Keratinocyte (primary cell): ENCODE data around the gene RNF166. TPM values are rescaled to one million over a fixed set of nuclear protein-coding genes. Genes with fewer than 3 reads are reported as not detected.

Source experiments
- DNase-seq: peaks from one replicate; pipeline ENCODE4 v3.0.0-alpha.2; 2011; ENCODE audit warnings: low read depth, missing footprints, low spot score
- FAIRE-seq: peaks from 2 replicates; lab custom pipeline; 2011; peaks lifted over from hg19 to GRCh38; lab: Jason Lieb, UNC
- H2AFZ ChIP-seq: 2 replicates; pipeline ENCODE4 v1.6.0; 2012; ENCODE audit warnings: low read length, control low read depth, inconsistent platforms; ENCODE audit not compliant: control insufficient read depth
- H3K27ac ChIP-seq: 2 replicates; pipeline ENCODE4 v1.5.1; 2011; ENCODE audit warnings: low read length; ENCODE audit not compliant: control insufficient read depth, insufficient read depth
- H3K27me3 ChIP-seq: 3 replicates; pipeline ENCODE4 v1.6.0; 2011; ENCODE audit warnings: low read length; ENCODE audit not compliant: control insufficient read depth, insufficient read depth; ENCODE audit errors: extremely low read depth
- H3K36me3 ChIP-seq, 2 experiments: 2 replicates in 1 of 2; 3 replicates in 1 of 2; pipeline ENCODE4 v1.5.1; 2011; ENCODE audit warnings: low read length in 2 of 2, mild to moderate bottlenecking in 1 of 2; ENCODE audit not compliant: control insufficient read depth in 2 of 2, insufficient read depth in 2 of 2; ENCODE audit errors: extremely low read depth in 1 of 2
- H3K4me1 ChIP-seq: 3 replicates; pipeline ENCODE4 v1.5.1; 2011; ENCODE audit warnings: low read length; ENCODE audit not compliant: control insufficient read depth, insufficient read depth; ENCODE audit errors: extremely low read depth
- H3K4me2 ChIP-seq: 3 replicates; pipeline ENCODE4 v1.6.0; 2011; ENCODE audit warnings: low read depth, low read length; ENCODE audit not compliant: control insufficient read depth, insufficient read depth; ENCODE audit errors: extremely low read depth
- H3K4me3 ChIP-seq, 3 experiments: fragments of 200-600 bp in 1 of 3; sonication (generic) in 1 of 3; 2 replicates in 2 of 3; 3 replicates in 1 of 3; pipeline ENCODE4 v1.5.1; 2011 to 2016; ENCODE audit warnings: low read length in 3 of 3, mild to moderate bottlenecking in 3 of 3, control low read depth in 2 of 3, inconsistent platforms in 1 of 3, low read depth in 1 of 3, mixed read lengths in 1 of 3, mixed run types in 1 of 3, moderate library complexity in 1 of 3; ENCODE audit not compliant: control insufficient read depth in 2 of 3, insufficient read depth in 2 of 3; ENCODE audit errors: extremely low read depth in 1 of 3
- H3K79me2 ChIP-seq: 2 replicates; pipeline ENCODE4 v1.6.0; 2012; ENCODE audit warnings: low read length; ENCODE audit not compliant: control insufficient read depth, insufficient read depth
- H3K9ac ChIP-seq: 3 replicates; pipeline ENCODE4 v1.6.0; 2011; ENCODE audit warnings: low read length; ENCODE audit not compliant: control insufficient read depth, insufficient read depth; ENCODE audit errors: extremely low read depth
- H3K9me1 ChIP-seq: 3 replicates; pipeline ENCODE4 v1.6.0; 2011; ENCODE audit warnings: low read length; ENCODE audit not compliant: control insufficient read depth, insufficient read depth; ENCODE audit errors: extremely low read depth
- H3K9me3 ChIP-seq: 2 replicates; pipeline ENCODE4 v1.5.1; 2012; ENCODE audit warnings: low read depth, low read length; ENCODE audit not compliant: control insufficient read depth
- H4K20me1 ChIP-seq: 3 replicates; pipeline ENCODE4 v1.6.0; 2011; ENCODE audit warnings: low read length; ENCODE audit not compliant: control insufficient read depth, insufficient read depth; ENCODE audit errors: extremely low read depth
- EZH2 ChIP-seq: IDR thresholded peaks from one replicate; pipeline ENCODE4 v1.6.1; 2012; ENCODE audit warnings: inconsistent platforms, mild to moderate bottlenecking, low read length, moderate library complexity
- dilution Hi-C: fragments of 300-500 bp; cut with MboI; formaldehyde crosslinking; loops from one replicate; pipeline ENCODE4 v1.7.0; 2020; ENCODE audit warnings: low sequenced_read_pairs; ENCODE audit not compliant: extremely low pct_ligation_motif_present
- polyA plus RNA-seq, 5 experiments: library from polyadenylated mRNA; depleted of rRNA in 3 of 5; stranded (reverse) in 3 of 5; stranded (forward) in 1 of 5; unstranded in 1 of 5; fragments of >200 nt; gene quantifications; 1 replicate in 1 of 5; 2 replicates in 3 of 5; 3 replicates in 1 of 5; pipeline versions ENCODE4 v1.2.1 to v1.2.3, GENCODE V29; 2011 to 2012; ENCODE audit warnings: missing spikeins in 2 of 5, low read depth in 1 of 5, low replicate concordance in 1 of 5
- TF ChIP-seq, protein P1 (sequence below), 3 experiments: IDR thresholded peaks in 1 of 3; conservative IDR thresholded peaks in 1 of 3; optimal IDR thresholded peaks in 1 of 3; 2 replicates in 2 of 3; 3 replicates in 1 of 3; pipeline versions ENCODE3 to v1.5.1; 2011; ENCODE audit warnings: low read length in 3 of 3, mild to moderate bottlenecking in 3 of 3, moderate library complexity in 2 of 3, control low read depth in 1 of 3, inconsistent platforms in 1 of 3; ENCODE audit not compliant: insufficient read depth in 2 of 3; ENCODE audit errors: extremely low read depth in 1 of 3

RNF166 gene
- polyA plus RNA-seq, 1 donor (not counting 4 experiments of a cell fraction or from before 2014, with no cell fraction given), result 3.4 TPM

DNA sequence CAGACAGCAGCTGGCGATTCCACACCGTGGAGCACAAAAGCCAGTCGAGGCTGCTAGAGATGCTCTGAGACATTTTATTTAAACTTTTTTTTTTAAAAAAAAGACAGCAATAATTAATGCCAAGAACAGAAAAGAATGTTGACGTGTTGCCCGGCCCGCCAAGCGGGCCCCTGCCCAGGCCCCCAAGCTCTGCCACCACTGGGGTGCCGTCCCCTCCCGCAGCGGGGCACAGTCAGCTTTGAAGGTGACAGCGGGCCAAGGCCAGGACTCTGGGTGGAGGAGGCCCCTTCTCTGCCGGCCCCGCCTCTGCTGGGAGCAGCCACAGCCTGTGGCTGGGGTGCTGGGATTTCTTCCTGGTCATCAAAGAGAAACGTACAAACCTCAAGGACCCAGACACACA, 9.8 kb downstream of the RNF166 start:
- no peak overlapping the region for H3K9ac ChIP-seq
- H3K4me1 ChIP-seq, result no peaks in the 10 kb centered on the region
- H3K79me2 ChIP-seq, result no peaks in the 10 kb centered on the region
- H3K27ac ChIP-seq, result no peak overlapping the region
- H3K9me3 ChIP-seq, result no peaks in the 10 kb centered on the region
- FAIRE-seq (no peak), DNase-seq (no peak)
- H3K4me2 ChIP-seq, result no peak overlapping the region
- no peaks in the 10 kb centered on the region for H4K20me1 ChIP-seq
- dilution Hi-C loops, result no loop called here
- H3K36me3 ChIP-seq, result peaks cover 2 to 4% of the 10 kb centered on the region in 2 experiments
- peaks cover 30% of the 10 kb centered on the region for H3K27me3 ChIP-seq
- H3K4me3 ChIP-seq, result no peak overlapping the region
- TF ChIP-seq, protein P1, sequence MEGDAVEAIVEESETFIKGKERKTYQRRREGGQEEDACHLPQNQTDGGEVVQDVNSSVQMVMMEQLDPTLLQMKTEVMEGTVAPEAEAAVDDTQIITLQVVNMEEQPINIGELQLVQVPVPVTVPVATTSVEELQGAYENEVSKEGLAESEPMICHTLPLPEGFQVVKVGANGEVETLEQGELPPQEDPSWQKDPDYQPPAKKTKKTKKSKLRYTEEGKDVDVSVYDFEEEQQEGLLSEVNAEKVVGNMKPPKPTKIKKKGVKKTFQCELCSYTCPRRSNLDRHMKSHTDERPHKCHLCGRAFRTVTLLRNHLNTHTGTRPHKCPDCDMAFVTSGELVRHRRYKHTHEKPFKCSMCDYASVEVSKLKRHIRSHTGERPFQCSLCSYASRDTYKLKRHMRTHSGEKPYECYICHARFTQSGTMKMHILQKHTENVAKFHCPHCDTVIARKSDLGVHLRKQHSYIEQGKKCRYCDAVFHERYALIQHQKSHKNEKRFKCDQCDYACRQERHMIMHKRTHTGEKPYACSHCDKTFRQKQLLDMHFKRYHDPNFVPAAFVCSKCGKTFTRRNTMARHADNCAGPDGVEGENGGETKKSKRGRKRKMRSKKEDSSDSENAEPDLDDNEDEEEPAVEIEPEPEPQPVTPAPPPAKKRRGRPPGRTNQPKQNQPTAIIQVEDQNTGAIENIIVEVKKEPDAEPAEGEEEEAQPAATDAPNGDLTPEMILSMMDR (optimal IDR thresholded peaks at IDR 0.05 in 1 of 3, IDR thresholded peaks at IDR 0.05 in 1 of 3, conservative IDR thresholded peaks at IDR 0.05 in 1 of 3; ENCODE audit: extremely low read depth in 1 of 3, insufficient read depth in 2 of 3, low read length in 3 of 3), result no peak
- TF ChIP-seq EZH2, result no peak
- no peaks in the 10 kb centered on the region for H3K9me1 ChIP-seq
- no peak overlapping the region for H2AFZ ChIP-seq

DNA sequence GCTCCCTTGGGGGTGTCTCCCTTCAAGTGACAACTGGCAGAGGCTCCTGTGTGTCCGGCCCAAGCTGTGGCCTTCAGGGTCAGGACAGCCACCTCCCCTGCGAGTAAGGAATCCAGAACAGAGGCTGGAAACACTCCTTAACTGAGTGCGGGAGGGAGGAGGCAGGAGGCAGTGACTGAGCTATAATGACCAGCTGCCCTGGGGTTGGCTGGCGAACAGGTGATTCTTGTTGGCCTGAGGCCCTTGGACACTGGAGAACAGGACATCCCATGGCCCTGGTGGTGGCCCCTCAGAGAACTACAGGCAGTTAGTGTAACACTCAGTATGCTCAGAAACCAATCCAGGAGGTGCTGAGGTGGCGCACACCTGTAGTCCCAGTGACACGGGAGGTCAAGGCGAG, 10.5 kb downstream of the RNF166 start:
- no peaks in the 10 kb centered on the region for H3K9me3 ChIP-seq
- no peak for TF ChIP-seq EZH2
- TF ChIP-seq, protein P1 (optimal IDR thresholded peaks at IDR 0.05 in 1 of 3, IDR thresholded peaks at IDR 0.05 in 1 of 3, conservative IDR thresholded peaks at IDR 0.05 in 1 of 3; ENCODE audit: extremely low read depth in 1 of 3, insufficient read depth in 2 of 3, low read length in 3 of 3), result no peak
- no peak overlapping the region for H2AFZ ChIP-seq
- no peak overlapping the region for H3K4me3 ChIP-seq
- H3K27me3 ChIP-seq, result peaks cover 36% of the 10 kb centered on the region
- H3K79me2 ChIP-seq, result no peaks in the 10 kb centered on the region
- H3K4me1 ChIP-seq, result no peaks in the 10 kb centered on the region
- H3K9ac ChIP-seq, result no peak overlapping the region
- no peaks in the 10 kb centered on the region for H3K9me1 ChIP-seq
- H3K36me3 ChIP-seq, result peaks cover 2 to 4% of the 10 kb centered on the region in 2 experiments
- DNase-seq, result no peak
- dilution Hi-C loops, result no loop called here
- H3K27ac ChIP-seq, result no peak overlapping the region
- no peak for FAIRE-seq
- H4K20me1 ChIP-seq, result no peaks in the 10 kb centered on the region
- H3K4me2 ChIP-seq, result no peak overlapping the region
